Cardiac fibroblast (primary cell): ENCODE data around the gene KLHDC7B.

Experiments used
- DNase-seq, 2 donors: peaks; one replicate each; pipeline versions ENCODE4 v3.0.0 to v3.0.0-alpha.2; 2010; ENCODE audit warnings: low read depth in 2 of 2
- H3K4me3 ChIP-seq, 2 donors: replicated peaks in 1 of 2; 1 replicate in 1 of 2; 2 replicates in 1 of 2; pipeline ENCODE4 v1.5.1; 2011; ENCODE audit warnings: low read depth in 2 of 2, low read length in 2 of 2, mild to moderate bottlenecking in 2 of 2, moderate library complexity in 1 of 2
- TF ChIP-seq, protein P1 (sequence below): IDR thresholded peaks from one replicate; pipeline ENCODE4 v1.5.1; 2011; ENCODE audit warnings: low read depth, mild to moderate bottlenecking, low read length, inconsistent platforms

The KLHDC7B gene

GRCh38 chr22:50544746-50545253 is 899 bp upstream of the KLHDC7B start:
- H3K4me3 ChIP-seq: no peak overlapping the region
- no peak for DNase-seq
- TF ChIP-seq, protein P1, sequence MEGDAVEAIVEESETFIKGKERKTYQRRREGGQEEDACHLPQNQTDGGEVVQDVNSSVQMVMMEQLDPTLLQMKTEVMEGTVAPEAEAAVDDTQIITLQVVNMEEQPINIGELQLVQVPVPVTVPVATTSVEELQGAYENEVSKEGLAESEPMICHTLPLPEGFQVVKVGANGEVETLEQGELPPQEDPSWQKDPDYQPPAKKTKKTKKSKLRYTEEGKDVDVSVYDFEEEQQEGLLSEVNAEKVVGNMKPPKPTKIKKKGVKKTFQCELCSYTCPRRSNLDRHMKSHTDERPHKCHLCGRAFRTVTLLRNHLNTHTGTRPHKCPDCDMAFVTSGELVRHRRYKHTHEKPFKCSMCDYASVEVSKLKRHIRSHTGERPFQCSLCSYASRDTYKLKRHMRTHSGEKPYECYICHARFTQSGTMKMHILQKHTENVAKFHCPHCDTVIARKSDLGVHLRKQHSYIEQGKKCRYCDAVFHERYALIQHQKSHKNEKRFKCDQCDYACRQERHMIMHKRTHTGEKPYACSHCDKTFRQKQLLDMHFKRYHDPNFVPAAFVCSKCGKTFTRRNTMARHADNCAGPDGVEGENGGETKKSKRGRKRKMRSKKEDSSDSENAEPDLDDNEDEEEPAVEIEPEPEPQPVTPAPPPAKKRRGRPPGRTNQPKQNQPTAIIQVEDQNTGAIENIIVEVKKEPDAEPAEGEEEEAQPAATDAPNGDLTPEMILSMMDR: no peak

GRCh38 chr22:50546326-50547262 is 895 bp downstream of the KLHDC7B start:
- no peak for DNase-seq
- TF ChIP-seq, protein P1: no peak

DNA sequence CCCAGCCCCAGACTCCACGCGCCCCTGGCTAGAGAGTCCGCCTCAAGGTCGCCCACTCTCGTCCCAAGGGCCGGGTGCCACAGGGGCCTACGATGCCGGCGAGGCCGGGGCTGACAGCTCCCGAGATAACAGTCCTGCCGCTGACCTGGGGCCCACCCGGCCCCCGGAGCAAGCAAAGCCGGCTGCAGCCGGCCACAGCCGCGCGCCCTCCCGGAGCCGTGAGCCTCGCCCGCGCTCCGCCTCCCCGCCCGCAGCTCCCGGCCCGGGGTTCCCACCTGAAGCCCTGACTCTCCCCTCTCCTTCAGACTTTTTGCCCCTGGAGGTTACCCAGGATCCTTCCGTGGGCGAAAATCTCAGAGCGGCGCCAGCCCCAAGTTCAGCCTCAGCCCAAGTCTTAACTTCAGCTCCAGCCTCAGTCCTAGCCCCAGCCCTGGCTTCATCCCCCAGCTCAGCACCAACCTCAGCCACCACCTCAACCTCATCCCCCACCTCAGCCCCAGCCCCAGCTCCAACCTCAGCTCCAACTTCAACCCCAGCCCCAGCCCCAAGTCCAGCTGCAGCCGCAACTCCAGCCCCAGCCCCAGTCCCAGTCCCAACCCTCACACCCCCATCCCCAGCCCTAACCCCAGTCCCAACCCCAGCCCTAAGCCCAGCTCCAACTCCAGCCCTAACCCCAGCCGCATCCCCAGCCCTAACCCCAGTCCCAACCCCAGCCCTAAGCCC is 1.7 kb downstream of the KLHDC7B start:
- no peak for DNase-seq
- TF ChIP-seq, protein P1: no peak

More at GRCh38 chr22:50546326-50547262, 895 bp downstream of the KLHDC7B start:
- no peak overlapping the region for H3K4me3 ChIP-seq

DNA sequence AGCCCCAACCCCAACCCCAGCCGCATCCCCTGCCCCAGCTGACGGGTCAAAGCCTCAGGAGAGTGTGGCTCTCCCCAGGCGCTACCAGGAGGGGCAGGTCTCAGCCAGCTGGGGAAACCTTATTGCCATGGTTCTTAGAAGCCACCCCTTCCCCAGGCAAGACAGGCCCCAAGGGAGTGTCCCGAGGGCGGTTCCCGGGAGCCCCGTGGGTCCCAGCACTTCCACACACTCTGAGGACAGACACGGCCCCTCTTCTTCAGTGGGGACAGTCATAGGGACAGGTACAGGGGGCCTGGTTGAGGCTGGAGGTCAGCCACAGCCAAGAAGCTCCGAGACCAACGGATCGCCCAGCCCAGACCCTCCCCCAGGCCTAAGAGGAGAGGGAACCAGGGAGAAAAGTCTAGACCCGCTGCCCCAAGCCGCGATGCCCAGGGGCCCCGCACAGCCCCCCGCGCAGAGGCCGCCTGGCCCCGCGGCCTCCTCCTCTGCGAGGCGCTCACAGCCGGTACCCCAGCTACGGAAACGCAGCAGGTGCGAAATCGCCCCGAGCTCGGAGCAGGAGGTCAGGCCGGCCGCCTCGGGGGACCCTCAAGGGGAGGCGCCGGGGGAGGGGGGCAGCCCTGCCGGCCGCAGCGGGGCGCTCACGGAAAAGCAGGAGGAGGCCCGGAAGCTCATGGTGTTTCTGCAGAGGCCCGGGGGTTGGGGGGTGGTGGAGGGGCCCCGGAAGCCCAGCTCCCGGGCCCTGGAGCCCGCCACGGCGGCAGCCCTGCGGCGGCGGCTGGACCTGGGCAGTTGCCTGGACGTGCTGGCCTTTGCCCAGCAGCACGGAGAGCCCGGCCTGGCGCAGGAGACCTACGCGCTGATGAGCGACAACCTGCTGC is 2.6 kb downstream of the KLHDC7B start:
- TF ChIP-seq, protein P1: no peak
- DNase-seq: peak in 1 of 2 donors; percentile 17
- no peak overlapping the region for H3K4me3 ChIP-seq

More for the DNA sequence above, 1.7 kb downstream of the KLHDC7B start:
- no peak overlapping the region for H3K4me3 ChIP-seq

GRCh38 chr22:50548921-50549790 is 3.5 kb downstream of the KLHDC7B start:
- no peak overlapping the region for H3K4me3 ChIP-seq
- TF ChIP-seq, protein P1: no peak
- DNase-seq: no peak
